ENCODE measurements around the gene TIMP2. TPM values are rescaled to one million over a fixed set of nuclear protein-coding genes. Genes with fewer than 3 reads are reported as not detected.

The TIMP2 gene
- total and polyA plus RNA-seq, 2 donors (not counting 3 experiments of a cell fraction or from before 2014, with no cell fraction given), result 138 to 318 TPM

- Histone ChIP-seq H3K9ac (replicated peaks; ENCODE audit: extremely low read depth, insufficient read depth, low read length) (no peak overlapping the region), H3K9me1 (replicated peaks; ENCODE audit: control insufficient read depth, extremely low read depth, insufficient read depth, low read length) (no peaks in the 10 kb centered on the region), H4K20me1 (replicated peaks; ENCODE audit: control insufficient read depth, extremely low read depth, insufficient read depth, low read length) (no peaks in the 10 kb centered on the region), H3K4me3 (replicated peaks in 1 of 3; ENCODE audit: insufficient read depth in 1 of 3, low read depth in 1 of 3, low read length in 3 of 3) (no peak overlapping the region), H3K27ac (ENCODE audit: insufficient read depth, low read depth, low read length) (no peak overlapping the region), H3K79me2 (ENCODE audit: control insufficient read depth, insufficient read depth, low read length) (peaks cover 11% of the 10 kb centered on the region), H2AFZ (ENCODE audit: low read depth, low read length) (no peak overlapping the region), H3K36me3 (ENCODE audit: control insufficient read depth in 2 of 2, extremely low read depth in 1 of 2, insufficient read depth in 2 of 2, low read length in 2 of 2) (peaks cover 13 to 38% of the 10 kb centered on the region in 2 experiments), H3K4me1 (ENCODE audit: control insufficient read depth, extremely low read depth, insufficient read depth, low read length) (peaks cover 4% of the 10 kb centered on the region), H3K9me3 (replicated peaks; ENCODE audit: control insufficient read depth, insufficient read depth, low read length) (no peaks in the 10 kb centered on the region), H3K27me3 (ENCODE audit: control insufficient read depth in 2 of 2, insufficient read depth in 2 of 2, low read length in 2 of 2) (no peaks in the 10 kb centered on the region), H3K4me2 (ENCODE audit: insufficient read depth, low read length) (no peak overlapping the region)
- no TSS peak for BruUV-seq (replicated peaks)
- intact Hi-C loops (cut with micrococcal nuclease), result no loop called here
- ChIA-PET POLR2A (no interaction called here), CTCF (interaction anchor here (1.5 kb wide), 1 partner anchor 28 kb away, joined by 3 read pairs; no protein-coding TSS in a partner anchor)
- no peak for FAIRE-seq
- TF ChIP-seq MAX (IDR thresholded peaks at IDR 0.05; ENCODE audit: insufficient read depth, insufficient read length), result no peak
- TF ChIP-seq MYC (IDR thresholded peaks at IDR 0.05; ENCODE audit: low read depth, low read length), result no peak
- no peak for TF ChIP-seq FOS (IDR thresholded peaks at IDR 0.05; ENCODE audit: borderline replicate concordance, insufficient read depth, low read length)
- no peak for DNase-seq (ENCODE audit: low read depth, low spot score)
- dilution Hi-C loops (cut with MboI; ENCODE audit: extremely low pct_ligation_motif_present, low sequenced_read_pairs), result no loop called here
Observed at GRCh38 chr17:78826421-78826820, 98.8 kb downstream of the TIMP2 start.

- DNase-seq (ENCODE audit: low read depth, low spot score), result no peak
- H3K4me2 ChIP-seq (ENCODE audit: insufficient read depth, low read length), result no peak overlapping the region
- H3K9me3 ChIP-seq (replicated peaks; ENCODE audit: control insufficient read depth, insufficient read depth, low read length), result no peaks in the 10 kb centered on the region
- POLR2A ChIA-PET, result no interaction called here
- H3K27ac ChIP-seq (ENCODE audit: insufficient read depth, low read depth, low read length), result peak overlapping the region; percentile 26
- BruUV-seq (replicated peaks), result no TSS peak
- peaks cover 4% of the 10 kb centered on the region for H3K4me1 ChIP-seq (ENCODE audit: control insufficient read depth, extremely low read depth, insufficient read depth, low read length)
- no peaks in the 10 kb centered on the region for H4K20me1 ChIP-seq (replicated peaks; ENCODE audit: control insufficient read depth, extremely low read depth, insufficient read depth, low read length)
- no peak overlapping the region for H3K9ac ChIP-seq (replicated peaks; ENCODE audit: extremely low read depth, insufficient read depth, low read length)
- intact Hi-C loops (cut with micrococcal nuclease) (no loop called here), dilution Hi-C loops (cut with MboI; ENCODE audit: extremely low pct_ligation_motif_present, low sequenced_read_pairs) (no loop called here)
- TF ChIP-seq CTCF (IDR thresholded peaks at IDR 0.05; ENCODE audit: extremely low read depth in 1 of 2, insufficient read depth in 1 of 2, low read depth in 1 of 2, low read length in 2 of 2) (no peak), MYC (IDR thresholded peaks at IDR 0.05; ENCODE audit: low read depth, low read length) (no peak)
- no peak overlapping the region for H2AFZ ChIP-seq (ENCODE audit: low read depth, low read length)
- no peaks in the 10 kb centered on the region for H3K27me3 ChIP-seq (ENCODE audit: control insufficient read depth in 2 of 2, insufficient read depth in 2 of 2, low read length in 2 of 2)
- H3K36me3 ChIP-seq (ENCODE audit: control insufficient read depth in 2 of 2, extremely low read depth in 1 of 2, insufficient read depth in 2 of 2, low read length in 2 of 2), result peaks cover 10 to 36% of the 10 kb centered on the region in 2 experiments
- peaks cover 9% of the 10 kb centered on the region for H3K79me2 ChIP-seq (ENCODE audit: control insufficient read depth, insufficient read depth, low read length)
- CTCF ChIA-PET, result no interaction called here
- H3K4me3 ChIP-seq (replicated peaks in 1 of 3; ENCODE audit: insufficient read depth in 1 of 3, low read depth in 1 of 3, low read length in 3 of 3), result no peak overlapping the region
- no peaks in the 10 kb centered on the region for H3K9me1 ChIP-seq (replicated peaks; ENCODE audit: control insufficient read depth, extremely low read depth, insufficient read depth, low read length)
- no peak for FAIRE-seq
Observed at GRCh38 chr17:78825696-78826095, 99.5 kb downstream of the TIMP2 start.
